Measurements from ENCODE around the gene PILRA. TPM values are rescaled to one million over a fixed set of nuclear protein-coding genes. Genes with fewer than 3 reads are reported as not detected.
"Not testable (repeated sequence)": the region's sequence is repeated elsewhere in the genome, so short reads cannot be mapped to it uniquely, and the experiment has no call there.

PILRA gene
- total RNA-seq, 1 donor from 2014 or later, result 14.6 TPM

DNA sequence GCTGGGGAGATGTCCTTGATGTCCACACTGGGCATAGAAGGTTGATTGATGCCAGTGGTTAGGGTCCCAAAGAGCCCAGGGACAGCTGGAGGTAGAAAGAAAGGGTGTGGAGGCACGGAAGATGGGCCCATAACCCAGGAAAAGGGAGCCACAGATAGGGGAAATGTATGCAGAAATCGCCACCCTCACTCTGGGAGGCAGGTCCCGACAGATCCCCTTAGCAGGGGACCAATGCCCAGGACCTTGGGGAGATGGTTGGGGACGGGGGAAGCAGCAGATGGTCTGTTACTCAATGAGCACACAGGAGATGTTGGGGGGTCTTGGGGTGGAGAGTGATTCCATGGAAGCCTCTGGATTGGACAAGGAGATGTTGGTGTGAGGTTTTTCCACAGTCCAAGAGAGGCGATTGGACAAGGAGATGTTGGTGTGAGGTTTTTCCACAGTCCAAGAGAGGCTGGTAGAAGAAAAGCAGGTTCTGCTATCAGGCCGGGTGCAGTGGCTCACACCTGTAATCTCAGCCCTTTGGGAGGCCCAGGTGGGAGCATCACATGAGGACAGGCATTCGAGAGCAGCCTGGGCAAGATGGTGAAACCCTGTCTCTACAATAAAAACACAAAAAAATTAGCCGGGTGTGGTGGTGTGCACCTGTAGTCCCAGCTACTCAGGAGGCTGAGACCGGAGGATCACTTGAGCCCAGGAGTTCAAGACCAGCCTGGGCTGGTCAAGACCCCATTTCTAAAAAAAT is 70.0 kb downstream of the PILRA start:
- DNase-seq (ENCODE audit: low spot score), result peak; percentile 41
- intact Hi-C loops (cut with DNase I), result no loop called here
- ATAC-seq, result no peak

DNA sequence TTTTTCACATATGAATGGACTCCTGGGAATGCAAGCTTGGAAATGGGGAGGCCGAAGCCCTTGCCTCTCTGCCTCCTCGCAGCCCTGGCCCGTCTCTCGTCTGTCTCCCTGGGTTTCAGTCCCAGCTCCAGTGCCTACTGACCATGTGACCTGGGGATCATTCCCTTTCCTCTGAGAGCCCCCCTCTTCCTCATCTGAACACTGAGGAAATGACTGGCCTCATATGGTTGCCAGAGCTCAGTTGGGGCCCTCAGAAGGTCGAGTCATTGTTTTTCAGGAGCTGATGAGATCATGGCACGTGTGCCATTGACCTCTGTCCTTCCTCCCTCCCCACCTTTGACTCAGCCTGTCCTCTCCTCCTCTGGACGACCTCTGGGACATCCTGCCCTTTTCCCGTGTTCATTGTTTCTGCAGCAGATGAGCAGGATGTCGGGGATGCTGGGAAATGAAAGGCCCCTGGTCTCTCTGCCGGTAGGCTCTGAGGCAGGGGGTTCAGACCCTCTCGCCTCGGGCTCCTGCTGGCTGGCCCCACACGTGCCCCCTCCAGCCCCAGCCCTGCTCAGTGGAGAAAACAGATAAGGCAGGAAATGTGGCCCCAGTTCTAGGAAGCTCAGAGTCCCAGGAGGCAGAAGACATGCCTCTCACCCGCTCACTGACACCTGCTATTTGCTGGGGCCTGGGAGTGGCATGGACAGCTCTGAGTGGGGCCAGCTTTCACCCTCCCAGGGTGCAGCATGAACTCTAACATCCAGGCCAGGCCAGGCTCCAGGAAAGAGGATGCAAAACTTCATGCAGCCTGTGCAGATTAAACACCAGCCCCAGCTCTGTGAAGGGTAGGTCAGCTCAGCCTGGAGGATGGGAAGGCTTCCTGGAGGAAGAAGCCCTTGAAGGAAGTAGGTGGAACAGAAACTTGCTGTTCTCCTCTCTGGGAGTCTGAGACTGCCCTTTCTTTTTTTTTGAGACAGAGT is 71.3 kb downstream of the PILRA start:
- DNase-seq (ENCODE audit: low spot score), result no peak
- ATAC-seq, result peak; percentile 69
- intact Hi-C loops (cut with DNase I), result no loop called here

DNA sequence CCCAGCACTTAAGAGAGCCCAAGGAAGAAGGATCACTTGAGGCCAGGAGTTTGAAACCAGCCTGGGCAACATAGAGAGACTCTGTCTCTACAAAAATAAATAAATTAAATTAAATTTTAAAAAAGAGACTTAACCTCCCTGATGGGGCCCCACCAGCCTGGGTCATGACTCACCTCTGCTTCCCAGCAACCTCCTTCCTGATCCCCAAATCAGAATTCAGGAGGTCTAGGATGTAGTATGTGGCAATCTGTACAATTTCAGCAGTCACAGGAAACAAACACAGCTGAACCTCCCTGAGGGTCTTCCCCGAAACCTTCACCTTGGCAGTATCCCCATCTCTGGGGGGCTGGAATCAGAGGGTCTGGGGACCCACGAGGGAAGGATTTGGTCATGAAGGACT is 72.8 kb downstream of the PILRA start:
- intact Hi-C loops (cut with DNase I), result no loop called here
- no peak for DNase-seq (ENCODE audit: low spot score)
- ATAC-seq, result no peak

DNA sequence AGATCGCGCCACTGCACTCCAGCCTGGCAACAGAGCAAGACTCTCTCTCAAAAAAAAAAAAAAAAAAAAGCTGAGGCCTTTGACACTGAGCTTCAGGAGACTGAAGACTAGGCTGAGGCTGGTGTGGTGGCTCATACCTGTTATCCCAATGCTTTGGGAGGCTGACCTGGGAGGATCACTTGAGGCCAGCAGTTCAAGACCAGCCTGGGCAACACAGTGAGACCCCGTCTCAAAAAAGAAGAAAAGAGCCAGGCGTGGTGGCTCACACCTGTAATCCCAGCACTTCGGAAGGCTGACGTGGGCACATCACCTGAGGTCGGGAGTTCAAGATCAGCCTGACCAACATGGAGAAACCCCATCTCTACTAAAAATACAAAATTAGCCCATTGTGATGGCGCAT is 74.1 kb downstream of the PILRA start:
- DNase-seq (ENCODE audit: low spot score); ATAC-seq; intact Hi-C loops (cut with DNase I): not testable (repeated sequence)

DNA sequence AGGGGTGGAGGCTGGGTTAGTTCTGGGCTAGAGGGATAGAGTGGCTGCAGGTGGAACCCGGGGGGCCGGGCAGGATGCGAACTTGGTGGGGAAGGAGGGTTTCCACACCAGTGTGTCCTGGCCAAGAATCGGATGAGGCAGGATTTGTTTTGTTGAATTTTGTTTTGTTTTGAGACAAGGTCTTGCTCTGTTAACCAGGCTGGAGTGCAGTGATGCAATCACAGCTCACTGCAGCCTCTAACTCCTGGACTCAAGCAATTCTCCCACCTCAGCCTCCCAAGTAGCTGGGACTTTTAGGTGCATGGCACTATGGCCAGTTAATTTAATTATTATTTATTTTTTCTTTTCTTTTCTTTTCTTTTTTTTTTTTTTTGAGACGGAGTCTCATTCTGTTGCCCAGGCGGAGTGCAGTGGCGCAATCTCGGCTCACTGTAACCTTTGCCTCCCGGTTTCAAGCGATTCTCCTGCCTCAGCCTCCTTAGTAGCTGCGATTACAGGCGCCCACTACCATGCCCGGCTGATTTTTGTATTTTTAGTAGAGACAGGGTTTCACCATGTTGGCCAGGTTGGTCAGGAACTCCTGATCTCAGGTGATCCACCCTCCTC is 76.0 kb downstream of the PILRA start:
- intact Hi-C loops (cut with DNase I), result no loop called here
- ATAC-seq, result no peak
- no peak for DNase-seq (ENCODE audit: low spot score)

Other genes with a start within 250 kb of the PILRA start
- 2.5 TPM for gene MBLAC1, start 246.5 kb upstream of the PILRA start, total RNA-seq
- 114 TPM for gene LAMTOR4, start 224.6 kb upstream of the PILRA start, total RNA-seq
- 15.4 TPM for gene TRAPPC14, start 214.8 kb upstream of the PILRA start, total RNA-seq
- 10.8 TPM for gene GAL3ST4, start 204.9 kb upstream of the PILRA start, total RNA-seq
- gene GPC2, start 196.1 kb upstream of the PILRA start, total RNA-seq, result 2.7 TPM
- 11.0 TPM for gene STAG3, start 195.6 kb upstream of the PILRA start, total RNA-seq
- gene PVRIG, start 153.5 kb upstream of the PILRA start, total RNA-seq, result 1.2 TPM
- not detected for gene SPDYE3, start 65.8 kb upstream of the PILRA start, total RNA-seq
- 46.3 TPM for gene PILRB, start 15.4 kb upstream of the PILRA start, total RNA-seq
- gene ZCWPW1, start 55.2 kb downstream of the PILRA start, total RNA-seq, result 8.0 TPM
- gene MEPCE, start 56.3 kb downstream of the PILRA start, total RNA-seq, result 37.0 TPM
- 25.3 TPM for gene PPP1R35, start 63.0 kb downstream of the PILRA start, total RNA-seq
- 3.6 TPM for gene SPACDR, start 90.8 kb downstream of the PILRA start, total RNA-seq
- 148 TPM for gene TSC22D4, start 105.7 kb downstream of the PILRA start, total RNA-seq
- gene NYAP1, start 110.4 kb downstream of the PILRA start, total RNA-seq, result 9.1 TPM
- 30.6 TPM for gene AGFG2, start 165.7 kb downstream of the PILRA start, total RNA-seq
- 13.6 TPM for gene SAP25, start 200.4 kb downstream of the PILRA start, total RNA-seq
- gene LRCH4, start 212.6 kb downstream of the PILRA start, total RNA-seq, result 75.7 TPM
- gene FBXO24, start 212.8 kb downstream of the PILRA start, total RNA-seq, result 1.2 TPM
- gene PCOLCE, start 228.9 kb downstream of the PILRA start, total RNA-seq, result 138 TPM
- gene MOSPD3, start 239.1 kb downstream of the PILRA start, total RNA-seq, result 23.0 TPM

Data from sciatic nerve (tissue), 2 donors.